Mucosa of descending colon (tissue), 3 donors: ENCODE measurements around the gene SNED1. TPM values are rescaled to one million over a fixed set of nuclear protein-coding genes. Genes with fewer than 3 reads are reported as not detected.

Experiments used
- ATAC-seq: fragments of 200-7000 bp; cut with Tn5 transposase; one replicate; pipeline ENCODE4 v1.9.1; 2020; ENCODE audit warnings: mild to moderate bottlenecking, moderate library complexity
- DNase-seq, 3 donors: peaks; one replicate each; pipeline ENCODE4 v3.0.0-alpha.2; 2020
- H3K36me3 ChIP-seq: fragments of 200-600 bp; one replicate; pipeline ENCODE4 v1.8.0; 2021; ENCODE audit warnings: low read depth, mild to moderate bottlenecking
- H3K4me1 ChIP-seq: fragments of 200-600 bp; one replicate; pipeline ENCODE4 v1.8.0; 2021; ENCODE audit warnings: low read depth, mild to moderate bottlenecking
- H3K4me3 ChIP-seq: fragments of 200-600 bp; one replicate; pipeline ENCODE4 v1.8.0; 2021; ENCODE audit warnings: mild to moderate bottlenecking
- H3K9me3 ChIP-seq: fragments of 200-600 bp; one replicate; pipeline ENCODE4 v1.8.0; 2021; ENCODE audit warnings: mild to moderate bottlenecking
- CTCF ChIP-seq: fragments of 200-600 bp; IDR thresholded peaks from one replicate; pipeline ENCODE4 v1.8.0; 2022; ENCODE audit warnings: antibody characterized with exemption, mild to moderate bottlenecking
- intact Hi-C, 2 donors: fragments of 100-400 bp; cut with DNase I in 1 of 2; cut with micrococcal nuclease in 1 of 2; formaldehyde crosslinking; loops; one replicate each; pipeline versions ENCODE4 v1.11.0 to v1.11.1; 2022; cut with DNase I, micrococcal nuclease
- total RNA-seq, 3 donors: library from RNA; stranded (reverse); fragmentation: NEBNext Ultra II Directional in 2 of 3; extraction: Animal tissue kit (Norgen Biotek cat#: 25700) in 2 of 3; gene quantifications; one replicate each; pipeline versions ENCODE4 v1.2.1 to v1.2.4, GENCODE V29; 2021 to 2023
- donor health status: DM: no; HTN: no; CAD: no; lungs with moderate emphysema.
- donor health status: DM: no; HTN: no; CAD: no.
- donor health status: DM: no; HTN: yes; CAD: no.

Gene SNED1
- total RNA-seq, 3 donors from 2014 or later, result 7.0 to 16.3 (median 14.1) TPM

- TF ChIP-seq CTCF, result no peak
- no peaks in the 10 kb centered on the region for H3K36me3 ChIP-seq
- no peaks in the 10 kb centered on the region for H3K9me3 ChIP-seq
- no peaks in the 10 kb centered on the region for H3K4me1 ChIP-seq
- no peak overlapping the region for H3K4me3 ChIP-seq
- ATAC-seq, result peak; percentile 18
- no peak for DNase-seq
- intact Hi-C loops, result no loop called here
These were observed 83.4 kb downstream of the SNED1 start for GRCh38 chr2:241081643-241082340.

- Histone ChIP-seq H3K4me3 (no peak overlapping the region), H3K4me1 (no peaks in the 10 kb centered on the region), H3K9me3 (no peaks in the 10 kb centered on the region), H3K36me3 (no peaks in the 10 kb centered on the region)
- TF ChIP-seq CTCF, result no peak
- intact Hi-C loops, result no loop called here
- ATAC-seq, result peak; percentile 7
- no peak for DNase-seq
These were observed 84.1 kb downstream of the SNED1 start for GRCh38 chr2:241082341-241083090.

- no peak for DNase-seq
- H3K36me3 ChIP-seq, result no peaks in the 10 kb centered on the region
- TF ChIP-seq CTCF, result no peak
- peak; percentile 11 for ATAC-seq
- H3K4me1 ChIP-seq, result no peaks in the 10 kb centered on the region
- H3K9me3 ChIP-seq, result no peaks in the 10 kb centered on the region
- intact Hi-C loops, result no loop called here
- H3K4me3 ChIP-seq, result no peak overlapping the region
These were observed 84.6 kb downstream of the SNED1 start for GRCh38 chr2:241083091-241083415.

- no peak for TF ChIP-seq CTCF
These were observed 86.5 kb downstream of the SNED1 start for GRCh38 chr2:241084856-241085444.

GRCh38 chr2:241087420-241088268 is 89.2 kb downstream of the SNED1 start:
- Histone ChIP-seq H3K36me3 (no peaks in the 10 kb centered on the region), H3K4me1 (no peaks in the 10 kb centered on the region), H3K9me3 (no peaks in the 10 kb centered on the region), H3K4me3 (no peak overlapping the region)
- intact Hi-C loops, result no loop called here
- DNase-seq, result no peak
- TF ChIP-seq CTCF, result no peak
- no peak for ATAC-seq

More at GRCh38 chr2:241084856-241085444, 86.5 kb downstream of the SNED1 start:
- no peak for ATAC-seq
- H3K4me3 ChIP-seq, result no peak overlapping the region
- no peaks in the 10 kb centered on the region for H3K9me3 ChIP-seq
- no peaks in the 10 kb centered on the region for H3K4me1 ChIP-seq
- no peaks in the 10 kb centered on the region for H3K36me3 ChIP-seq
- DNase-seq, result no peak
- intact Hi-C loops, result no loop called here
